Measurements from ENCODE around the gene PYGM. TPM values are rescaled to one million over a fixed set of nuclear protein-coding genes. Genes with fewer than 3 reads are reported as not detected.

PYGM gene
- total RNA-seq, 1 donor: 0.36 TPM

GRCh38 chr11:64794526-64794925 is 34.8 kb upstream of the PYGM start:
- Histone ChIP-seq H4K20me1 (ENCODE audit: insufficient read depth, low read length) (no peaks in the 10 kb centered on the region), H3K4me1 (ENCODE audit: insufficient read depth, low read length) (no peaks in the 10 kb centered on the region), H2AFZ (ENCODE audit: low read length) (no peak overlapping the region), H3K9me3 (ENCODE audit: low read depth, low read length) (no peaks in the 10 kb centered on the region), H3K4me2 (ENCODE audit: insufficient read depth, low read length) (no peak overlapping the region), H3K36me3 (ENCODE audit: insufficient read depth, low read length) (peaks cover 5% of the 10 kb centered on the region), H3K79me2 (ENCODE audit: insufficient read depth, low read length) (no peaks in the 10 kb centered on the region), H3K27me3 (ENCODE audit: insufficient read depth, low read length) (no peaks in the 10 kb centered on the region), H3K4me3 (ENCODE audit: insufficient read depth, low read length) (no peak overlapping the region), H3K27ac (ENCODE audit: low read depth, low read length) (no peak overlapping the region)
- TF ChIP-seq CTCF (IDR thresholded peaks at IDR 0.05; ENCODE audit: extremely low read depth, low read depth, low read length): no peak
- peak; percentile 34 for DNase-seq (ENCODE audit: insufficient read length, low spot score, missing footprints)

DNA sequence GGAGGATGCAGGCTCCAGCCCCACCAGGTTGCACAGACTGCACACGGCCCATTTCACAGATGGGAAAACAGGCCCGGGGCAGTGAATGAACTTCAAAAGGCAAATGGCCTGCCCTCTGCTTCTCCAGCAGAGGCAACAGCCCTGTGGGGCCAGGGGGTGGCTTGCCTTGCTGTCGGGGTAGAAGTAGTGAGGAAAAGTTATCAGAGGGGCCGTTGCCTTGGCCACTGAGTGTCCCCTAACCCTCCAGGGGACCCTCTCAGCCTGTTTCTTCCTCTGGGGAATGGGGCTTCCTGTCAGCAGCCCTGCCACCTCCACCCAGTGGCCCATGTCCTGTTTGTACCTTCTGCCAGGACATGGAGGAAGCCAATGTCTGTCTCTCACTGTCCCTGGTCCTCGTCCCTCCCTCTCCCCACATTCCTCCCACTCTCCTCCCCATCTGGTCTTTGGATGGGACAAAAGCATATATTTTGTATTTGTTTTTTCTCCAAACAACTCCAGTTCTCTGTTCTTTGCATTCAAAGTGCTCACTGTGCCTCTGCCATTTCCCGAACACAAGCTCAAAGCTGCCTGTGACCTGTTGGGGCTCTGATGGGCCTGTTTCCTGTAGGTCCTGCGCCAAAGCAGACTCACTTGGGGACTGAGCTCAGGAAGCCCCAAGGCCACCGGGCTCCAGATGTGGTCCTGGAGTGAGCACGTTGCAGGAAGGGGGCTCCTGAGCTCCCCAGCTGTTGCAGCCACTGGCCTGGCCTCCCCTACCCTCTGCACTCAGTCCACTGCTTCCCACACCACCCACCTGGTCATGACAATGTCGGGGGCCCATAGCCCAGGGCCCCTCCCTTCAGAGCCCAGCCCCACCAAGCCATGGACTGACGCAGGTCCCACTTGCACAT is 33.7 kb upstream of the PYGM start:
- peaks cover 5% of the 10 kb centered on the region for H3K36me3 ChIP-seq (ENCODE audit: insufficient read depth, low read length)
- no peaks in the 10 kb centered on the region for H3K9me3 ChIP-seq (ENCODE audit: low read depth, low read length)
- H2AFZ ChIP-seq (ENCODE audit: low read length): no peak overlapping the region
- H3K4me2 ChIP-seq (ENCODE audit: insufficient read depth, low read length): no peak overlapping the region
- no peaks in the 10 kb centered on the region for H3K4me1 ChIP-seq (ENCODE audit: insufficient read depth, low read length)
- no peaks in the 10 kb centered on the region for H3K27me3 ChIP-seq (ENCODE audit: insufficient read depth, low read length)
- no peak overlapping the region for H3K27ac ChIP-seq (ENCODE audit: low read depth, low read length)
- no peaks in the 10 kb centered on the region for H4K20me1 ChIP-seq (ENCODE audit: insufficient read depth, low read length)
- TF ChIP-seq CTCF (IDR thresholded peaks at IDR 0.05; ENCODE audit: extremely low read depth, low read depth, low read length): no peak
- no peaks in the 10 kb centered on the region for H3K79me2 ChIP-seq (ENCODE audit: insufficient read depth, low read length)
- H3K4me3 ChIP-seq (ENCODE audit: insufficient read depth, low read length): no peak overlapping the region
- peak; percentile 71 for DNase-seq (ENCODE audit: insufficient read length, low spot score, missing footprints)

- Histone ChIP-seq H3K4me1 (ENCODE audit: insufficient read depth, low read length) (no peaks in the 10 kb centered on the region), H3K79me2 (ENCODE audit: insufficient read depth, low read length) (no peaks in the 10 kb centered on the region), H3K27ac (ENCODE audit: low read depth, low read length) (no peak overlapping the region), H2AFZ (ENCODE audit: low read length) (no peak overlapping the region), H3K9me3 (ENCODE audit: low read depth, low read length) (no peaks in the 10 kb centered on the region), H4K20me1 (ENCODE audit: insufficient read depth, low read length) (no peaks in the 10 kb centered on the region), H3K4me2 (ENCODE audit: insufficient read depth, low read length) (no peak overlapping the region), H3K27me3 (ENCODE audit: insufficient read depth, low read length) (no peaks in the 10 kb centered on the region), H3K4me3 (ENCODE audit: insufficient read depth, low read length) (no peak overlapping the region), H3K36me3 (ENCODE audit: insufficient read depth, low read length) (peaks cover 5% of the 10 kb centered on the region)
- peak; percentile 29 for DNase-seq (ENCODE audit: insufficient read length, low spot score, missing footprints)
- no peak for TF ChIP-seq CTCF (IDR thresholded peaks at IDR 0.05; ENCODE audit: extremely low read depth, low read depth, low read length)
Observed at GRCh38 chr11:64792482-64792881, 32.7 kb upstream of the PYGM start.

DNA sequence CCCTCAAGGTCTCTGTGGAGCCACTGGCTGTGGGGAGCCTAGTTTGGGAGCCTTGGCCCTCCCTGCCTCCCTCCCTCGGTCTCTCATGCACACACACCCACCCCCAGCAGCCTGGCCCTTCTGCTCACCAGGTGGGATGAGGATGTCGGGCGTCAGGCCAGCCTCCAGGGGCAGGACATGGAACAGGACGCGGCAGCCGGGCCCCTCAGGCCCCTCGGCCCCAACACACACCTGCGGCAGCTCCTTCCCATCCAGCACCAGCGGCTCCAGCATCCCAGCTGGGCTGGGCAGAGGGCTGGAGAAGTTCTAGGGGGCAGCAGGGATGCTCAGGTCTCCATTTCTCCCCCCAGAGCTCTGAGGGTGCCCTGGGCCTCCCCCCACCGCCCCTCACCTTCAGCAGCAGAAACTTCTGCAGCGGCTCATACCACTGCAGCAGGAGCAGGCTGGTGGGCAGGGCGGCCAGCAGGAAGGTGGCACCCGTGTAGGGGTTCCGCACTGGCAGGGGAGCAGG is 32.1 kb upstream of the PYGM start:
- TF ChIP-seq CTCF (IDR thresholded peaks at IDR 0.05; ENCODE audit: extremely low read depth, low read depth, low read length): no peak
- Histone ChIP-seq H3K27ac (ENCODE audit: low read depth, low read length) (no peak overlapping the region), H3K36me3 (ENCODE audit: insufficient read depth, low read length) (peaks cover 5% of the 10 kb centered on the region), H4K20me1 (ENCODE audit: insufficient read depth, low read length) (no peaks in the 10 kb centered on the region), H3K4me3 (ENCODE audit: insufficient read depth, low read length) (no peak overlapping the region), H2AFZ (ENCODE audit: low read length) (no peak overlapping the region), H3K4me2 (ENCODE audit: insufficient read depth, low read length) (no peak overlapping the region), H3K79me2 (ENCODE audit: insufficient read depth, low read length) (no peaks in the 10 kb centered on the region), H3K4me1 (ENCODE audit: insufficient read depth, low read length) (no peaks in the 10 kb centered on the region), H3K9me3 (ENCODE audit: low read depth, low read length) (no peaks in the 10 kb centered on the region), H3K27me3 (ENCODE audit: insufficient read depth, low read length) (no peaks in the 10 kb centered on the region)
- DNase-seq (ENCODE audit: insufficient read length, low spot score, missing footprints): no peak
